Measurements from ENCODE around the gene PMEPA1. TPM values are rescaled to one million over a fixed set of nuclear protein-coding genes. Genes with fewer than 3 reads are reported as not detected.

Gene PMEPA1
- polyA plus RNA-seq, 4 donors = 18.8 to 46.7 (median 20.7) TPM

DNA sequence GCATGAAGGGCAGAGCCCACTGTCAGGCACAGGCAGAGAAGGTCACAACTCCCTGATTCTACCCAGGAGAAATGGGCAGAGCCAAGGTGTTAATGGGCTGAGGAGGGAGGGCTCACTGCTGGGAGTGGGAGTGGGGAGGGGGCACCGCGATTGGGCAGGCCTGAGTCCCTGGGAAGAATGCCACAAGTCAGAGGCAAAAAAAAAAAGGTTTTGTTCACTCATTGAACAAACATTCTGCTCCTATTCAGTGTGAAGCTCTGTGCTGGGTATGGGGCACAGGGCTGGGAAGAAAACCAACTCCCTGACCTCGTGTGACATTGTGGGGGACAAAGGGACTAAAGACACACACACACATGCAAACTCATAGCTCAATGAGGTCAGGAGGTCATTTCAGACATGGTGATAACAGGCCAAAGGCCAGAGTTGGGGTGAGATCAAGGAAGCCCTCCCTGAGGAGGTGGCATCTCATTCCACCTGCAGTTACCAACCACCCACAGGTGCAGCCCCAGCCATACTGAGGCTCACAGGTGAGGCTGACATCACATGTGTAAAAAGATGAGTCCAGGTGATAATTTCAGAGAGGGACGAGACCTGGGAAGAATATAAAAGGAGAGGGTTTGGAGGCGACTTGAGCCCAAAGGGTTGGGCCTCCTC lies 3.2 kb upstream of the PMEPA1 start:
- DNase-seq (ENCODE audit: low read depth in 4 of 4, low spot score in 3 of 4) = no peak

- no peak for DNase-seq (ENCODE audit: low read depth in 4 of 4, low spot score in 3 of 4)
Measured at GRCh38 chr20:57712341-57712740, 2.5 kb upstream of the PMEPA1 start.

- DNase-seq (ENCODE audit: low read depth in 4 of 4, low spot score in 3 of 4) = no peak
Measured at GRCh38 chr20:57711826-57712225, 2.0 kb upstream of the PMEPA1 start.

DNA sequence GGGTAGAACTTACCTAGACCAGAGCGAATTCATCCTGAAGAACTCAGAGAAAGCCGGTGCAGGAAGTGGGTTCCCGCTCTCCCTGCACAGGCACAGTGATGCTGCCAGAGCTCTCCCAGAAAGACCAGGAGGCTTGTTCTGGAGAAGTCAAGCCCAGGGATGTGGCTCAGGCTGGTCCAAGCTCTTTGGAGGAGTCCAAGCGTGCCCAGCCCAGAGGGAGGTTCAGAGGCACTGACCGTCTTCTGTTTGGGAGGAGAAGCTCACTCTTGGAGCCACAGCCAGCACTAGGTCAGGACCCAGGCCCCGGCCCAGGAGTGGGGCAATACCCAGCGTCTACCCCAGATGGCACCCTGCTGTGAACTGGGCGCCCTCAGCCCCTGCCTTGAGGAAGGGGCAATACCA lies 1.5 kb upstream of the PMEPA1 start:
- DNase-seq (ENCODE audit: low read depth in 4 of 4, low spot score in 3 of 4) = no peak

DNA sequence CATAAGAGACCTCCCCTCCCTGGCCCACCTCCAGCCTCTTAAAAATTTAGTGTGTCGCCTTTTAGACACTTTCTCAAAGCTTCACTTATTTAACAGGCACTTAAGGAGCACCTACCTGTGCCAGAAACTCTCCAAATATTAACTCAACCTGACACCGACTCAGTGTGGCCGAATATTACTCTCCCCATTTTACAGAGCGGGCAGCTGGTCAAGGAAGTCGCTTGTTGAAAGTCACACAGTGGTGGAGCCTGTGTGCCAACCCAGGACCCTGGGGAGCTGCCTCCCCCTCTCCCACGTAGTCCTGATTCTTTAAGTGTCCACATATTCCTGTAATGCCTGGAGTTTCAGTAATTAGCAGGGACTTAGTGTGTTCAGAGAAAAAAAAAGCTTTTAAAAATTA lies 1.0 kb upstream of the PMEPA1 start:
- DNase-seq (ENCODE audit: low read depth in 4 of 4, low spot score in 3 of 4) = no peak

DNA sequence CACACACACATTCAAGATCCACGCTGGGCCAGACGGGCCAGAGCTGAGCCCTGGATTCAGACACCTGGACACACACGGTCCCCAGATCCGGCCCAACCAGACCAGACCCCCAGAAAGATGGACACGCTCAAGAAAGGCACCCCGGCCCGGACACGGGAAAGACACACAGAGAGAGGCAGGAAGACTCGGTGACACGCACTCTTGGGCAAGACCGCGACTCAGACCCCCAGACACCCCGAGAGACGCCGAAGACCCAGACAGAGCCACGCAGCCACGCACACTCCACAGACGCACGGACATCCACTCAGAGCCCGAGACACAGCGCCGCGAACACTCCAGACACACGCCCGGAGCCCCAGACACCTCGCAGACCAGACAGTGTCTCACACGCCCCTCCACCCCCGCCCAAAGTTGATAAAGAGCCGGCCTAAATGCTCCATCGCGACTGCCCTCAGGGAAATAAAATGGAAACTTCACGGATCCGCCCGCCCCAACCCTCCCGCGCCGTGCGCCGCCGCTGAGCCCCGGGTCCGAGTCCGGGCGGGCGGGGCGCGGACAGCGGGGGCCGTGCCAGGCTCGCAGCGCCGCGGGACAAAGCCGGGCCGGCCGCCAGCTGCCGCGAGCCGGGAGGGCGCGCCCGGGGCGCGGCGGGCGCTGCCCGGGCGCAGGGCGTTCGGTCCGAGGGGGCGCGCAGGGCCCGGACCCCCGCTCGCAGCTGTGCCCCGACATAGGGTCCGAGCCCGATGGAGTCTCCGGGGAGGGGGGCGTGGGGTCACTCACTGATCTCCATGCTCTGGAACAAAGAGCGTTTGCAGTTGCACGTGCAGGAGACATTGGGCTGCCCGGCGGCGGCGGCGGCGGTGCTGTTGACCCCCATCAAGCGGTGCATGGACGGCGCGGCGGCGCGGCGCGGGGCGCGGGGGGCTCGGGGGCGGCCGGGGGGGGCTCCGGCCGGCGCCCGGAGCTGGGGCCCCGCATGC lies 831 bp downstream of the PMEPA1 start:
- no peak for DNase-seq (ENCODE audit: low read depth in 4 of 4, low spot score in 3 of 4)

DNA sequence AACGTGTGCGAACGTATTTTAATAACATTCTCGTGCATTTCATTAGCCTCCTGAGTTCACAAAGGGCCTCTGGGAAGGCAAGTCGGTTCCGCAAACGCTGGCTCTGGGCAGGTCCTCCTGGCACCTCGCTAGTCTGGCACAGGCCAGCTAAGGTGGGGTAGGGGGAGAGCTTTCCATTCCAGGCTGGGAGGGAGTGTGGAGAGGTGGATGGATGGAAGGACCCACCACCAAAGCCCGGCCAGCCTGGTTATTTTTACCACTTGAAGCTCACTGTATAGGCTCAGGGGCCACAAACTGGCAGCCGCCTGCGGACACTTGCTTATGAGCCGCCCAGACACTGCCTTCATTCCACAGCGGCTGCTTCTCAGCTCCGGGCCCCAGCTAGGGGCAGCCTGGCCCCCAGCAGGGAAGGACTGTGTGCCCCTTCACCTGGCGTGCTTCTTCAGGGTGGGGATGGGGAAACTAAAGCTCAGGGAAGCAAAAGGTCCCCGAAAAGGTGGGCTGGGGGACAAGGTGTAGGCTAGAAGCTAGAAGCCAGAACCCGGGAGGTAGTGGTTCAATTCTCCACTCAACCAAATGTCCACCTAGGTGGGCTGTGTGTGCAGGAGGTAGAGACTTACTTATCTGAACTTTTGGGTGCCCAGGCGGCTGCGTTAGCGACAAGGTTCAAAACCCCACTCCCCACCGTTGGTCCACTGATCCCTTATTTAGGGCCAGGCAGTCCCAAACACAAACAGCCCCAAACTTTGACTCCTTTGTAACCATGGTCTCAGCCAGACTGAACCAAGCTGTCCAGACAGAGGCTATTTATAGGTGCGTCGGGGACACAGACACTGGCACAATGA lies 1.7 kb downstream of the PMEPA1 start:
- DNase-seq (ENCODE audit: low read depth in 4 of 4, low spot score in 3 of 4) = no peak

GRCh38 chr20:57707320-57707719 lies 2.5 kb downstream of the PMEPA1 start:
- no peak for DNase-seq (ENCODE audit: low read depth in 4 of 4, low spot score in 3 of 4)

GRCh38 chr20:57705127-57705899 lies 4.5 kb downstream of the PMEPA1 start:
- DNase-seq (ENCODE audit: low read depth in 4 of 4, low spot score in 3 of 4) = no peak

GRCh38 chr20:57704245-57704644 lies 5.6 kb downstream of the PMEPA1 start:
- no peak for DNase-seq (ENCODE audit: low read depth in 4 of 4, low spot score in 3 of 4)

- DNase-seq (ENCODE audit: low read depth in 4 of 4, low spot score in 3 of 4) = no peak
Measured at GRCh38 chr20:57703013-57703412, 6.8 kb downstream of the PMEPA1 start.

DNA sequence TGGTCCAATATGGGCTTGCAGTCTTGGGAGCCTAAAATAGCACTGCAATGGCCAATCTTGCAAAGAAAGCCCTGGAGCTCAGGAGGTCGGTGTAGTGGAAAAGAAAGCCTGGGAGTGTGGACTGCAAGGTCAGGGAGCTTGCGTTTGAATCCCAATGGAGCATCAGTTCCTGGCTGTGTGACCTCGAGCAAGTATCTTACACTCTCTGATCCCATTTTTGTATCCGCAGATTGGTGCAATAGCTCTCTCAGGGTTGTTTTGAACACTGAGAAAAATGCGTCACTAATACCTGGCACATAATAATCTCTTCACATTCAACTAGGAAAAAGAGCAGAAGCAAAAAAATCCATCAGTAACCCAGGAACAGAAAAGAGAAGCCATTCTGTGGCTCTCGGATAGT lies 7.3 kb downstream of the PMEPA1 start:
- no peak for DNase-seq (ENCODE audit: low read depth in 4 of 4, low spot score in 3 of 4)

- no peak for DNase-seq (ENCODE audit: low read depth in 4 of 4, low spot score in 3 of 4)
Measured at GRCh38 chr20:57702091-57702490, 7.7 kb downstream of the PMEPA1 start.

- DNase-seq (ENCODE audit: low read depth in 4 of 4, low spot score in 3 of 4) = no peak
Measured at GRCh38 chr20:57701651-57702050, 8.2 kb downstream of the PMEPA1 start.

GRCh38 chr20:57701090-57701489 lies 8.7 kb downstream of the PMEPA1 start:
- DNase-seq (ENCODE audit: low read depth in 4 of 4, low spot score in 3 of 4) = no peak

DNA sequence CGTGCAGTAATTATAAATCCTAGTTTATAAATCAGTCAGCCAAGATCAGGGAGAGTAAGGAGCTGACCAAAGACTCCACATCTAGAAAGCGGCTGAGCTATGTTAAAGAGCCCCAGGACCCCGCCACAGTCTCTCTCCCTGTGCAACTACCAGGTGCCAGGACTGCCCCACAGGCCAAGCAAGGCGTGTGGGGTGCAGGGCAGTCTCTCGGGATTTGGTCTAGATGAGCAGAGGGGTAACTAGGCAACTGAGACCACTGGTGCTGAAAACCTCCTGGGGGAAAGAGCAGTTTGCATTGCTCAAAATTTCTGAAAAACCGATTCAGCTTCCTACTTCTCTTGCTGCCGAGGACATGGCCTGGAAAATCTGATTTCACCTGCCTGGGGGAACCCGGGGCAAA lies 10.4 kb downstream of the PMEPA1 start:
- no peak for DNase-seq (ENCODE audit: low read depth in 4 of 4, low spot score in 3 of 4)

DNA sequence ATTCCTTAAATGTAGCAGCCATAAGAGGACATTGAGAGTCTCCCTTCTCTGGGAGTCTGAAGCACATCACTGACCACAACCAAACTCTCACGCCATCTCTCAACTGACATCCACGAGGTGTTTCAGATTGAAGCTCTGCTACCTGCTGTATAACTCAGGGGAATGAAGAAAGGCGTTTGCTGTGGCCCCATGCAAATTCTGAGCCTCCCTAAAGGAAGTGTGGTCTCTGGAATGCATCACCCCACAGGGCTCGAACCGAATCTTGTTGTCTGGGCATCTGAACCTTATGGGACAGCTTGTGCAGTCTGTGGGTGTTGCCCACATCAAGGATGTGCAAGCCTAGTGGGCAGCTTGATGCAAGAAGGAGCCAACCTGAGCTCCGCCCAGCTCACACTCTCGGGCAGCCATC lies 10.9 kb downstream of the PMEPA1 start:
- DNase-seq (ENCODE audit: low read depth in 4 of 4, low spot score in 3 of 4) = no peak

- no peak for DNase-seq (ENCODE audit: low read depth in 4 of 4, low spot score in 3 of 4)
Measured at GRCh38 chr20:57698116-57698866, 11.5 kb downstream of the PMEPA1 start.

- no peak for DNase-seq (ENCODE audit: low read depth in 4 of 4, low spot score in 3 of 4)
Measured at GRCh38 chr20:57697543-57697942, 12.3 kb downstream of the PMEPA1 start.
